DOHH2 (cell line): ENCODE data around the gene CAPN15.

Experiments
- H3F3A ChIP-seq: fragments of 200-600 bp; sonication (generic), shearing (Covaris generic); 2 replicates; pipeline ENCODE4 v1.6.0; 2016; ENCODE audit warnings: antibody characterized with exemption, mild to moderate bottlenecking; ENCODE audit not compliant: control insufficient read depth, insufficient read depth
- H3K27ac ChIP-seq: fragments of 200-600 bp; sonication (generic); 2 replicates; pipeline ENCODE4 v1.5.1; 2014; ENCODE audit warnings: low read depth, mild to moderate bottlenecking, low read length, moderate library complexity
- H3K27me3 ChIP-seq: fragments of 200-600 bp; sonication (generic); 2 replicates; pipeline ENCODE4 v1.6.1; 2014; ENCODE audit warnings: mild to moderate bottlenecking, low read length, mixed read lengths; ENCODE audit not compliant: control insufficient read depth
- H3K36me3 ChIP-seq: fragments of 200-600 bp; sonication (generic); 2 replicates; pipeline ENCODE4 v1.6.1; 2014; ENCODE audit warnings: mild to moderate bottlenecking, low read length, moderate library complexity, mixed read lengths; ENCODE audit not compliant: control insufficient read depth
- H3K4me1 ChIP-seq: fragments of 200-600 bp; sonication (generic); 2 replicates; pipeline ENCODE4 v1.6.1; 2014; ENCODE audit warnings: mild to moderate bottlenecking, low read length, mixed read lengths; ENCODE audit not compliant: control insufficient read depth
- H3K4me2 ChIP-seq: fragments of 200-600 bp; sonication (generic); 2 replicates; pipeline ENCODE4 v1.6.0; 2014; ENCODE audit warnings: mild to moderate bottlenecking, low read length, moderate library complexity
- H3K4me3 ChIP-seq: fragments of 200-600 bp; sonication (generic); 2 replicates; pipeline ENCODE4 v1.5.1; 2014; ENCODE audit warnings: mild to moderate bottlenecking, low read length, mixed read lengths
- H3K79me2 ChIP-seq: fragments of 200-600 bp; sonication (generic); 2 replicates; pipeline ENCODE4 v1.6.1; 2014; ENCODE audit warnings: mild to moderate bottlenecking, low read length, mixed read lengths; ENCODE audit not compliant: control insufficient read depth
- H3K9me2 ChIP-seq: fragments of 200-600 bp; sonication (generic); replicated peaks from 2 replicates; pipeline ENCODE4 v1.6.1; 2014; ENCODE audit warnings: mild to moderate bottlenecking, low read length, mixed read lengths; ENCODE audit not compliant: control insufficient read depth
- H3K9me3 ChIP-seq: fragments of 200-600 bp; sonication (generic); 2 replicates; pipeline ENCODE4 v1.6.1; 2014; ENCODE audit warnings: antibody characterized with exemption, low read length, mixed read lengths; ENCODE audit not compliant: control insufficient read depth, insufficient read depth
- H4K20me1 ChIP-seq: fragments of 200-600 bp; sonication (generic); 2 replicates; pipeline ENCODE4 v1.6.0; 2014; ENCODE audit warnings: low read depth, mild to moderate bottlenecking, antibody characterized with exemption, low read length, moderate library complexity; ENCODE audit not compliant: control insufficient read depth, insufficient read depth
- EZH2phosphoT487 ChIP-seq: fragments of 200-600 bp; sonication (generic); IDR thresholded peaks from 2 replicates; pipeline ENCODE4 v1.6.1; 2017; ENCODE audit warnings: borderline replicate concordance, mild to moderate bottlenecking, antibody characterized with exemption, low read length, moderate library complexity, mixed read lengths
- TF ChIP-seq, protein P1 (sequence below): fragments of 200-600 bp; sonication (generic); IDR thresholded peaks from one replicate; pipeline ENCODE4 v1.5.1; 2014; ENCODE audit warnings: antibody characterized with exemption, mild to moderate bottlenecking, low read depth, low read length; ENCODE audit not compliant: poor library complexity, severe bottlenecking

CAPN15 gene

DNA sequence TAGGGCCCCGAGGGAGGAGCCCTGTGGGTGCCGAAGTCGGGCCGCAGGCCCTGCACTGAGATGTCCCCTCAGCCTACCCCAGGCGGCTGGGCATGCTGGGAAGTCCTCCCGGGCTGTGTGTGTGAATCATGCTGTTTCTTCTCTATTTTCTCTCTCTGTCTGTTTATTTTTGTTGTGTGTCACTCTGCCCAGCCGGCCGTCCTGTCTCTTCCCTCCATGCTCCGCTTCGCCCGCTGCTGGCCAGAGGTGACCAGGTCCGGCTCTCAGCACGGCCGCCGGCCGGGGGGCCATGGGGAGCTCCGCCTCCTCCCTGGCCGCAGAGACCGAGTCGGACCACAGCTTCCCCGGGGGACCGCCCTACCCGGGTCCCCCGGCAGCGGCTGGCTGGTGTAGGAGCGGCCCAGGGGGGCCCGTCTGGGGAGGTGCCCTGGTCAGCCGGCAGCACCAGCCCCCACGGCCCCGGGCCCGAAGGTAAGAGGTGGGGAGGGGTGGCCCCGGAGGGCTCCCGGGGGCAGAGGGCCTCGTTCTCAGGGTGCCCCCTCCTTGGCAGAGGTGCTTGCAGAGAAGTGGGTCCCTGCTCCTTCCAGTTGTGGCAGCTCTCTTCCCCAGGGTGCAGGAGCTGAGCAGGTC, 12.5 kb downstream of the CAPN15 start:
- Histone ChIP-seq H3K9me2 (no peaks in the 10 kb centered on the region), H3K4me1 (no peaks in the 10 kb centered on the region), H3F3A (no peaks in the 10 kb centered on the region), H3K27ac (no peak overlapping the region), H3K79me2 (peaks cover 96% of the 10 kb centered on the region), H3K4me2 (no peak overlapping the region), H3K27me3 (no peaks in the 10 kb centered on the region), H4K20me1 (no peaks in the 10 kb centered on the region), H3K4me3 (no peak overlapping the region), H3K36me3 (peaks cover 37% of the 10 kb centered on the region; the same call in 1 of the 2 replicates), H3K9me3 (no peaks in the 10 kb centered on the region)
- TF ChIP-seq, protein P1, sequence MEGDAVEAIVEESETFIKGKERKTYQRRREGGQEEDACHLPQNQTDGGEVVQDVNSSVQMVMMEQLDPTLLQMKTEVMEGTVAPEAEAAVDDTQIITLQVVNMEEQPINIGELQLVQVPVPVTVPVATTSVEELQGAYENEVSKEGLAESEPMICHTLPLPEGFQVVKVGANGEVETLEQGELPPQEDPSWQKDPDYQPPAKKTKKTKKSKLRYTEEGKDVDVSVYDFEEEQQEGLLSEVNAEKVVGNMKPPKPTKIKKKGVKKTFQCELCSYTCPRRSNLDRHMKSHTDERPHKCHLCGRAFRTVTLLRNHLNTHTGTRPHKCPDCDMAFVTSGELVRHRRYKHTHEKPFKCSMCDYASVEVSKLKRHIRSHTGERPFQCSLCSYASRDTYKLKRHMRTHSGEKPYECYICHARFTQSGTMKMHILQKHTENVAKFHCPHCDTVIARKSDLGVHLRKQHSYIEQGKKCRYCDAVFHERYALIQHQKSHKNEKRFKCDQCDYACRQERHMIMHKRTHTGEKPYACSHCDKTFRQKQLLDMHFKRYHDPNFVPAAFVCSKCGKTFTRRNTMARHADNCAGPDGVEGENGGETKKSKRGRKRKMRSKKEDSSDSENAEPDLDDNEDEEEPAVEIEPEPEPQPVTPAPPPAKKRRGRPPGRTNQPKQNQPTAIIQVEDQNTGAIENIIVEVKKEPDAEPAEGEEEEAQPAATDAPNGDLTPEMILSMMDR: no peak
- no peak for TF ChIP-seq EZH2phosphoT487

DNA sequence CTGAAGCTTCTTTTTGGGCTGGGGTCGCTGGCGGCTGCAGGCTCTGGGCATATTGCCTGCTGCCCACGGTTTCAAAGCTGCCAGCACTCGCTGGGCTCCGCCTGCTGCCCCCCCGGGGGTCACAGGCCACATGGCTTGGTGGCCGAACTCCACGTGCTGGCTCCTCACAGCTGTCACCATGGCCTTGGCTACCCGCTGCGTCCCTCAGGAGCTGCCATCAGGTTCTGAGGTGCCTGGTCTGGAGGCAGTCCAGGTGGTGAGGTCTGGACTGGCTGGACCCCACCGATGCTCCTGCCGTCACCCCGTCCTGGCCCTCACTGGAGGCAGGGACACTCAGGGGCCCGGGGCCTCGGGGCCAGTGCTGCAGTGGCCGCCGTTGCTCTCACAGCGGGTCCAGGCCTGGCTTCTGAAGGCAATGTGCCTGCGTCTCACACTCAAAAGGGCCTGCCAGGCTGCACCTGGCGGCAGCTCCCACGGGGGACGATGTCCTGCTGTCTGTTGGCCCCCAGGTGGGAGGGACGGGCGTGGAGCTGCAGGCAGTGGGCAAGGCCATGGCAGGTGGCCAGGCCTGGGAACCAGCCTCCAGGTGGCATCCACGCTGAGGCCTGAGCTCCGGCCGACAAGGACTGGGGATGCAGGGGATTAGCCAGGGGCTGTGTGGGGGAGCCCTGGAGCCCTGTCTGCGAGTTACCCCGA, 13.3 kb downstream of the CAPN15 start:
- Histone ChIP-seq H3K9me3 (no peaks in the 10 kb centered on the region), H3K27me3 (no peaks in the 10 kb centered on the region), H3K9me2 (no peaks in the 10 kb centered on the region), H4K20me1 (no peaks in the 10 kb centered on the region), H3K4me1 (no peaks in the 10 kb centered on the region), H3K36me3 (peaks cover 31% of the 10 kb centered on the region; the same call in 1 of the 2 replicates), H3F3A (no peaks in the 10 kb centered on the region), H3K79me2 (peaks cover 96% of the 10 kb centered on the region), H3K4me2 (no peak overlapping the region), H3K4me3 (no peak overlapping the region), H3K27ac (no peak overlapping the region)
- TF ChIP-seq, protein P1: no peak

DNA sequence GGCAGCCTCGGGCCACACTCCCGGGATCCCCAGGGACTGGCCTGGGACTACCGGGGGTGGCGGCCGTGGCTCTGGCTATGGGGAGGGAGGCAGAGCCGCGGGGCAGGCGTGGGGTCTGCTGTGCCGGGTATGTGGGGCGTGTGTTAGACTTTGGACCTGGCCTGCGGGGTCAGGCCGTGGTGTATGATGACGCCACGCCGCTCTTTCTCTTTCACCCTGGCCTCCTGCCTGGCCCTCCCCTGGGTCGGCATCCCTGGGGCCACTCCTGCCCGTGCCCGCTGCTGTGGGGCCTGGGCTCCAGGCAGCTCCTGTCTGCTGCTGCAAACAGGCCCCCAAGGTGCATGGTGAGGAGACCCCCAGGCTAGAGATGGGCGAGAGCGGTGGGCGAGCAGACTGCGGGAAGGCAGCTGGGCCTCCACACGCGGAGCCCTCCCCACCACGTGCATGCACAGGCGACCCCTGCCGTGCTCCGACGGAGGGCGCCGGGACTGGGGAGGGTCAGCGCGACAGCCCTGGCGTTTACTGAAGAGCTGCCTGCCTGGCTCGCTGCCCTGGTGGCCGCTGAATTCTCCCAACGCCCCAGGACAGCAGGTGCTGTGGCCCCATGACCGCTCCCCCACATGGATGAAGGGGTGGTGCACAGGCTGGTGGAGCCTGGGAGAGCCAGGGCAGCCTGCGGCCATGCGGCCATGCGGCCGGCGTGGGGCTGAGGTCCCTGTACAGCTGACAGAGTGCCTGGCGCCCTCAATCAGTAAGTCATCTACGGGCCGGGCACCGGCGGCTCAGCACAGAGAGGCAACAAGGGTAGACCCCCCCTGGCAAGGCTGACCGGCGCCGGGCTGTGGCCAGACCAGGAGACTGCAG, 16.0 kb downstream of the CAPN15 start:
- Histone ChIP-seq H3K9me2 (no peaks in the 10 kb centered on the region), H3K79me2 (peaks cover 78% of the 10 kb centered on the region), H3K27ac (no peak overlapping the region), H4K20me1 (no peaks in the 10 kb centered on the region), H3K27me3 (no peaks in the 10 kb centered on the region), H3K36me3 (peaks cover 20% of the 10 kb centered on the region; the same call in 1 of the 2 replicates), H3F3A (no peaks in the 10 kb centered on the region), H3K9me3 (no peaks in the 10 kb centered on the region), H3K4me3 (no peak overlapping the region), H3K4me1 (no peaks in the 10 kb centered on the region), H3K4me2 (no peak overlapping the region)
- no peak for TF ChIP-seq EZH2phosphoT487
- TF ChIP-seq, protein P1: no peak
